ENCODE data around the gene HMMR. TPM values are rescaled to one million over a fixed set of nuclear protein-coding genes. Genes with fewer than 3 reads are reported as not detected.
"Not testable (repeated sequence)": the region's sequence is repeated elsewhere in the genome, so short reads cannot be mapped to it uniquely, and the experiment has no call there.

The HMMR gene, protein sequence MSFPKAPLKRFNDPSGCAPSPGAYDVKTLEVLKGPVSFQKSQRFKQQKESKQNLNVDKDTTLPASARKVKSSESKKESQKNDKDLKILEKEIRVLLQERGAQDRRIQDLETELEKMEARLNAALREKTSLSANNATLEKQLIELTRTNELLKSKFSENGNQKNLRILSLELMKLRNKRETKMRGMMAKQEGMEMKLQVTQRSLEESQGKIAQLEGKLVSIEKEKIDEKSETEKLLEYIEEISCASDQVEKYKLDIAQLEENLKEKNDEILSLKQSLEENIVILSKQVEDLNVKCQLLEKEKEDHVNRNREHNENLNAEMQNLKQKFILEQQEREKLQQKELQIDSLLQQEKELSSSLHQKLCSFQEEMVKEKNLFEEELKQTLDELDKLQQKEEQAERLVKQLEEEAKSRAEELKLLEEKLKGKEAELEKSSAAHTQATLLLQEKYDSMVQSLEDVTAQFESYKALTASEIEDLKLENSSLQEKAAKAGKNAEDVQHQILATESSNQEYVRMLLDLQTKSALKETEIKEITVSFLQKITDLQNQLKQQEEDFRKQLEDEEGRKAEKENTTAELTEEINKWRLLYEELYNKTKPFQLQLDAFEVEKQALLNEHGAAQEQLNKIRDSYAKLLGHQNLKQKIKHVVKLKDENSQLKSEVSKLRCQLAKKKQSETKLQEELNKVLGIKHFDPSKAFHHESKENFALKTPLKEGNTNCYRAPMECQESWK
- 2.6 and 3.5 TPM in 2 replicates for polyA plus RNA-seq
- 1.7 and 2.8 TPM in 2 replicates for polyA minus RNA-seq

DNA sequence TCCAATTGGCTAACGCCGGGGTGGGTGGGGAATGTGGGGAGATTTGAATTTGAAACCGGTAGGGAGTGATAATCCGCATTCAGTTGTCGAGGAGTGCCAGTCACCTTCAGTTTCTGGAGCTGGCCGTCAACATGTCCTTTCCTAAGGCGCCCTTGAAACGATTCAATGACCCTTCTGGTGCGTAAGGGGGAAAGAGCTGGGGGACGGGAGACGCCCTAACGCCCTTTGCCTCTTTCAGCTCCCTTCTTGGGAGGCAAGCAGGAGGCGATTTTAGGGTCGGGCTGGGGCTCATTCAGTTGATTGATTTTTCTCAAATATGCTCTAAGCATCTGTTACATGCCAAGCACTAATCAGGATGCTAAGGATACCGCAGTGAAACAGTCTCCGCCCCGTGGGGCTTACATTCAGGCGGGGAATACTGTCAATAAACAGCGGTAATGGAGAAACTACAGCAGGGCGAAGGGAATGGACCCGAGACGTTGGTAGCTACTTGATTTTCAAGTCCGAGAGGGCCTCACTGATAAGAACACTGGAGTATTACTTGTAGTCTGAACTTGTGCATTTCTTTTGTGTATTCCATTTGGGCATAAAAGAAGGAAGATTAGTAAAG, at the start of gene HMMR:
TSS of gene HMMR (plus strand) at position 71 of the 610 bp plus-strand sequence. CDS start at position 132, 61 bp downstream.
- H3K79me2 ChIP-seq (replicated peaks; ENCODE audit: insufficient read depth, low read length) = peaks cover 20% of the 10 kb centered on the region
- H3K9me3 ChIP-seq (ENCODE audit: low read length) = no peaks in the 10 kb centered on the region

DNA sequence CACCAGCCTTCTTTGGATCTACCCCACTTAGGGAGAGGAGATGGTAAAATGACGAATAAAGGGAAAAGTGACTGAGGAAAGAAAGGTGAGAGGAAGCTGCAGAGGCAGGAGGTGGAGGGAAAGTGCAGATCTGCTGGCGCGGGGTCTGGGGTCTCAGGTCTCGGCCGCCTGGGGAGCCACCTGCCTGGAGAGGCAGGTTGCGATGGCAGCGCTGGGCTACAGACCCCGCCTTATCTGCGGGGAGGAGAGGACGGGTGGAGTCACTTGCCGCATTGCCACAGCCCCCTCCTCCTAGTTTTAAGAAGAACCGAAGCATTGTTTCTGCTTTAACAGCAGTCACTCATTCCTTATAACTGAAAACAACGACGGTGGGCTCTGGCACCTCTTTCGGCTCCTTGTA, 44.8 kb upstream of the HMMR start:
- not testable (repeated sequence) for H3F3A ChIP-seq (ENCODE audit: insufficient read depth, low read length, poor library complexity, severe bottlenecking); H2AFZ ChIP-seq (ENCODE audit: low read depth, low read length); H3K4me2 ChIP-seq (ENCODE audit: low read length); H3K9me3 ChIP-seq (ENCODE audit: low read length); H3K4me3 ChIP-seq (ENCODE audit: low read length); H3K27me3 ChIP-seq (ENCODE audit: insufficient read depth, low read depth, low read length); H4K20me1 ChIP-seq (ENCODE audit: insufficient read depth); H3K27ac ChIP-seq (ENCODE audit: low read length); H3K9ac ChIP-seq (ENCODE audit: low read length); H3K36me3 ChIP-seq (ENCODE audit: insufficient read depth, low read length); H3K9me2 ChIP-seq (ENCODE audit: insufficient read depth, low read length); H3K79me2 ChIP-seq (replicated peaks; ENCODE audit: insufficient read depth, low read length)

More for the DNA sequence above, at the start of gene HMMR:
- Histone ChIP-seq H3K27ac (ENCODE audit: low read length) (peak within 1 kb of the TSS; percentile 87), H3K36me3 (ENCODE audit: insufficient read depth, low read length) (no peaks in the 10 kb centered on the region), H3K4me2 (ENCODE audit: low read length) (peak within 1 kb of the TSS; percentile 90), H3K27me3 (ENCODE audit: insufficient read depth, low read depth, low read length) (no peaks in the 10 kb centered on the region), H3K4me3 (ENCODE audit: low read length) (peak within 1 kb of the TSS; percentile 76), H3K9me2 (ENCODE audit: insufficient read depth, low read length) (no peaks in the 10 kb centered on the region), H2AFZ (ENCODE audit: low read depth, low read length) (peak within 1 kb of the TSS; percentile 85), H3F3A (ENCODE audit: insufficient read depth, low read length, poor library complexity, severe bottlenecking) (peaks cover 3% of the 10 kb centered on the region), H4K20me1 (ENCODE audit: insufficient read depth) (no peaks in the 10 kb centered on the region), H3K9ac (ENCODE audit: low read length) (peak within 1 kb of the TSS; percentile 82)
- TF ChIP-seq, protein P1, sequence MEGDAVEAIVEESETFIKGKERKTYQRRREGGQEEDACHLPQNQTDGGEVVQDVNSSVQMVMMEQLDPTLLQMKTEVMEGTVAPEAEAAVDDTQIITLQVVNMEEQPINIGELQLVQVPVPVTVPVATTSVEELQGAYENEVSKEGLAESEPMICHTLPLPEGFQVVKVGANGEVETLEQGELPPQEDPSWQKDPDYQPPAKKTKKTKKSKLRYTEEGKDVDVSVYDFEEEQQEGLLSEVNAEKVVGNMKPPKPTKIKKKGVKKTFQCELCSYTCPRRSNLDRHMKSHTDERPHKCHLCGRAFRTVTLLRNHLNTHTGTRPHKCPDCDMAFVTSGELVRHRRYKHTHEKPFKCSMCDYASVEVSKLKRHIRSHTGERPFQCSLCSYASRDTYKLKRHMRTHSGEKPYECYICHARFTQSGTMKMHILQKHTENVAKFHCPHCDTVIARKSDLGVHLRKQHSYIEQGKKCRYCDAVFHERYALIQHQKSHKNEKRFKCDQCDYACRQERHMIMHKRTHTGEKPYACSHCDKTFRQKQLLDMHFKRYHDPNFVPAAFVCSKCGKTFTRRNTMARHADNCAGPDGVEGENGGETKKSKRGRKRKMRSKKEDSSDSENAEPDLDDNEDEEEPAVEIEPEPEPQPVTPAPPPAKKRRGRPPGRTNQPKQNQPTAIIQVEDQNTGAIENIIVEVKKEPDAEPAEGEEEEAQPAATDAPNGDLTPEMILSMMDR (IDR thresholded peaks at IDR 0.05; ENCODE audit: poor library complexity, severe bottlenecking) = no peak
- peak; percentile 49 for TF ChIP-seq MXI1 (conservative IDR thresholded peaks at IDR 0.05; ENCODE audit: poor library complexity, severe bottlenecking)
- no peak for TF ChIP-seq EZH2 (IDR thresholded peaks at IDR 0.05; ENCODE audit: borderline replicate concordance, insufficient read depth, low read length, poor library complexity, severe bottlenecking)
- no peak for TF ChIP-seq TAF1 (IDR thresholded peaks at IDR 0.05; ENCODE audit: low read depth)

DNA sequence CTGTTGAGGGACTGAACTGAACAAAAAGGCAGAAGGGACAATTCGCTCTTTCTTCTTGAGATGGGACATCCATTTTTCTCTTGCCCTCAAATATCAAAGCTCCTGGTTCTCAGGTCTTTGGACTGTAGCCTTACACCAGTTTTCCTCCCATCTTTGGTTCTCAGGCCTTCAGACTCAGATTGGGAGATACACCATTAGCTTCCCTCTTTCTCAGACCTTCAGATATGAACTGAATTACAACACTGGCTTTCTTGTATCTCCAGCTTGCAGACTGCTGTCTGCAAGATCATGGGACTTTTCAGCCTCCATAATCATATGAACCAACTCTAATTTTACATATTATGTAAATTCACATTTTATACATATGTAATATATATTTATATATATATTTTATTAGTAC, 35.6 kb upstream of the HMMR start:
- Histone ChIP-seq H4K20me1 (ENCODE audit: insufficient read depth) (no peaks in the 10 kb centered on the region), H2AFZ (ENCODE audit: low read depth, low read length) (no peak overlapping the region), H3K4me3 (ENCODE audit: low read length) (no peak overlapping the region), H3K9me2 (ENCODE audit: insufficient read depth, low read length) (no peaks in the 10 kb centered on the region), H3K4me2 (ENCODE audit: low read length) (no peak overlapping the region), H3K27ac (ENCODE audit: low read length) (no peak overlapping the region), H3K36me3 (ENCODE audit: insufficient read depth, low read length) (no peaks in the 10 kb centered on the region), H3K9ac (ENCODE audit: low read length) (no peak overlapping the region), H3K27me3 (ENCODE audit: insufficient read depth, low read depth, low read length) (no peaks in the 10 kb centered on the region), H3F3A (ENCODE audit: insufficient read depth, low read length, poor library complexity, severe bottlenecking) (no peaks in the 10 kb centered on the region), H3K79me2 (replicated peaks; ENCODE audit: insufficient read depth, low read length) (no peaks in the 10 kb centered on the region), H3K9me3 (ENCODE audit: low read length) (no peaks in the 10 kb centered on the region)
- TF ChIP-seq SMC3 (conservative IDR thresholded peaks at IDR 0.05; ENCODE audit: poor library complexity) (no peak), POLR2AphosphoS5 (IDR thresholded peaks at IDR 0.05) (no peak), EZH2 (IDR thresholded peaks at IDR 0.05; ENCODE audit: borderline replicate concordance, insufficient read depth, low read length, poor library complexity, severe bottlenecking) (no peak), MXI1 (conservative IDR thresholded peaks at IDR 0.05; ENCODE audit: poor library complexity, severe bottlenecking) (no peak), RAD21 (conservative IDR thresholded peaks at IDR 0.05) (no peak), TAF1 (IDR thresholded peaks at IDR 0.05; ENCODE audit: low read depth) (no peak), EP300 (conservative IDR thresholded peaks at IDR 0.05; ENCODE audit: poor library complexity, severe bottlenecking) (no peak)
- TF ChIP-seq, protein P1 (IDR thresholded peaks at IDR 0.05; ENCODE audit: poor library complexity, severe bottlenecking) = no peak
- TF ChIP-seq, protein P2, sequence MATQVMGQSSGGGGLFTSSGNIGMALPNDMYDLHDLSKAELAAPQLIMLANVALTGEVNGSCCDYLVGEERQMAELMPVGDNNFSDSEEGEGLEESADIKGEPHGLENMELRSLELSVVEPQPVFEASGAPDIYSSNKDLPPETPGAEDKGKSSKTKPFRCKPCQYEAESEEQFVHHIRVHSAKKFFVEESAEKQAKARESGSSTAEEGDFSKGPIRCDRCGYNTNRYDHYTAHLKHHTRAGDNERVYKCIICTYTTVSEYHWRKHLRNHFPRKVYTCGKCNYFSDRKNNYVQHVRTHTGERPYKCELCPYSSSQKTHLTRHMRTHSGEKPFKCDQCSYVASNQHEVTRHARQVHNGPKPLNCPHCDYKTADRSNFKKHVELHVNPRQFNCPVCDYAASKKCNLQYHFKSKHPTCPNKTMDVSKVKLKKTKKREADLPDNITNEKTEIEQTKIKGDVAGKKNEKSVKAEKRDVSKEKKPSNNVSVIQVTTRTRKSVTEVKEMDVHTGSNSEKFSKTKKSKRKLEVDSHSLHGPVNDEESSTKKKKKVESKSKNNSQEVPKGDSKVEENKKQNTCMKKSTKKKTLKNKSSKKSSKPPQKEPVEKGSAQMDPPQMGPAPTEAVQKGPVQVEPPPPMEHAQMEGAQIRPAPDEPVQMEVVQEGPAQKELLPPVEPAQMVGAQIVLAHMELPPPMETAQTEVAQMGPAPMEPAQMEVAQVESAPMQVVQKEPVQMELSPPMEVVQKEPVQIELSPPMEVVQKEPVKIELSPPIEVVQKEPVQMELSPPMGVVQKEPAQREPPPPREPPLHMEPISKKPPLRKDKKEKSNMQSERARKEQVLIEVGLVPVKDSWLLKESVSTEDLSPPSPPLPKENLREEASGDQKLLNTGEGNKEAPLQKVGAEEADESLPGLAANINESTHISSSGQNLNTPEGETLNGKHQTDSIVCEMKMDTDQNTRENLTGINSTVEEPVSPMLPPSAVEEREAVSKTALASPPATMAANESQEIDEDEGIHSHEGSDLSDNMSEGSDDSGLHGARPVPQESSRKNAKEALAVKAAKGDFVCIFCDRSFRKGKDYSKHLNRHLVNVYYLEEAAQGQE (IDR thresholded peaks at IDR 0.05; ENCODE audit: borderline replicate concordance) = no peak
